HG03064 (cell line): ENCODE data around the gene RAPGEF3.

Experiments used
- ATAC-seq: cut with Tn5 transposase; IDR thresholded peaks from one replicate; pipeline ENCODE4 v1.9.1; 2021; ENCODE audit warnings: low read depth; ENCODE audit not compliant: unreplicated experiment

The RAPGEF3 gene

GRCh38 chr12:47791874-47792273 is 33.2 kb upstream of the RAPGEF3 start:
- no peak for ATAC-seq

GRCh38 chr12:47791351-47791746 is 32.7 kb upstream of the RAPGEF3 start:
- no peak for ATAC-seq

- no peak for ATAC-seq
Observed at GRCh38 chr12:47790676-47791350, 32.1 kb upstream of the RAPGEF3 start.

- ATAC-seq: no peak
Observed at GRCh38 chr12:47789712-47790489, 31.2 kb upstream of the RAPGEF3 start.

GRCh38 chr12:47789141-47789540 is 30.5 kb upstream of the RAPGEF3 start:
- ATAC-seq: no peak

- no peak for ATAC-seq
Observed at GRCh38 chr12:47787596-47788319, 29.1 kb upstream of the RAPGEF3 start.

- ATAC-seq: no peak
Observed at GRCh38 chr12:47786662-47787280, 28.1 kb upstream of the RAPGEF3 start.

- no peak for ATAC-seq
Observed at GRCh38 chr12:47785887-47786661, 27.4 kb upstream of the RAPGEF3 start.

- no peak for ATAC-seq
Observed at GRCh38 chr12:47785036-47785886, 26.6 kb upstream of the RAPGEF3 start.

- no peak for ATAC-seq
Observed at GRCh38 chr12:47783821-47784819, 25.4 kb upstream of the RAPGEF3 start.

- no peak for ATAC-seq
Observed at GRCh38 chr12:47783024-47783755, 24.5 kb upstream of the RAPGEF3 start.

- no peak for ATAC-seq
Observed at GRCh38 chr12:47782372-47782770, 23.7 kb upstream of the RAPGEF3 start.

- no peak for ATAC-seq
Observed at GRCh38 chr12:47781479-47782371, 23.0 kb upstream of the RAPGEF3 start.

- ATAC-seq: no peak
Observed at GRCh38 chr12:47779943-47780504, 21.3 kb upstream of the RAPGEF3 start.

- ATAC-seq: no peak
Observed at GRCh38 chr12:47779301-47779942, 20.7 kb upstream of the RAPGEF3 start.

- no peak for ATAC-seq
Observed at GRCh38 chr12:47778881-47779280, 20.2 kb upstream of the RAPGEF3 start.
